Smooth muscle cell (in vitro differentiated cells): ENCODE data around the gene ELL. TPM values are rescaled to one million over a fixed set of nuclear protein-coding genes. Genes with fewer than 3 reads are reported as not detected.

ENCODE experiments used
- DNase-seq: peaks from one replicate; lab custom pipeline; 2025; ENCODE audit not compliant: unreplicated experiment; lab: John Stamatoyannopoulos, UW
- H2AFZ ChIP-seq: fragments of 200-600 bp; sonication (generic); 2 replicates; pipeline ENCODE4 v1.6.0; 2016; ENCODE audit warnings: antibody characterized with exemption, low read depth, mild to moderate bottlenecking
- H3F3A ChIP-seq: fragments of 200-600 bp; sonication (generic); 2 replicates; pipeline ENCODE4 v1.6.0; 2017; ENCODE audit warnings: antibody characterized with exemption, low read depth
- H3K27ac ChIP-seq: fragments of 200-600 bp; sonication (generic); 2 replicates; pipeline ENCODE4 v1.5.1; 2016; ENCODE audit warnings: low read depth, mild to moderate bottlenecking
- H3K27me3 ChIP-seq: fragments of 200-600 bp; sonication (generic); 2 replicates; pipeline ENCODE4 v1.6.1; 2016; ENCODE audit warnings: low read depth, mild to moderate bottlenecking
- H3K36me3 ChIP-seq: fragments of 200-600 bp; sonication (generic); 2 replicates; pipeline ENCODE4 v1.5.1; 2016; ENCODE audit warnings: low read depth
- H3K4me1 ChIP-seq: fragments of 200-600 bp; sonication (generic); 2 replicates; pipeline ENCODE4 v1.5.1; 2016; ENCODE audit warnings: low read depth
- H3K4me2 ChIP-seq: fragments of 200-600 bp; sonication (generic); 2 replicates; pipeline ENCODE4 v1.6.0; 2016; ENCODE audit warnings: mild to moderate bottlenecking
- H3K4me3 ChIP-seq: fragments of 200-600 bp; sonication (generic); 2 replicates; pipeline ENCODE4 v1.5.1; 2016; ENCODE audit warnings: mild to moderate bottlenecking
- H3K79me2 ChIP-seq: fragments of 200-600 bp; sonication (generic); 2 replicates; pipeline ENCODE4 v1.6.0; 2016; ENCODE audit warnings: low read depth, mild to moderate bottlenecking
- H3K9ac ChIP-seq: fragments of 200-600 bp; sonication (generic); 2 replicates; pipeline ENCODE4 v1.6.0; 2016; ENCODE audit warnings: low read depth
- H3K9me3 ChIP-seq: fragments of 200-600 bp; sonication (generic); replicated peaks from 2 replicates; pipeline ENCODE4 v1.5.1; 2016; ENCODE audit warnings: low read depth
- H4K20me1 ChIP-seq: fragments of 200-600 bp; sonication (generic); 2 replicates; pipeline ENCODE4 v1.6.0; 2016; ENCODE audit warnings: low read depth
- WGBS: methylation state at CpG from one replicate; pipeline ENCODE4 v1.1.7; 2016; ENCODE audit warnings: low lambda C conversion rate; 5-methylcytosine and 5-hydroxymethylcytosine counted together
- polyA plus RNA-seq: library from polyadenylated mRNA; unstranded; fragments of >200 nt; fragmentation: Nextera tagmentation; extraction: Ambion mirVana; gene quantifications from 2 replicates; pipeline ENCODE4 v1.2.1, GENCODE V29; 2016
- total RNA-seq: library from RNA; depleted of rRNA; stranded (reverse); fragments of >200 nt; gene quantifications from 2 replicates; pipeline ENCODE4 v1.2.3, GENCODE V29; 2014
- TF ChIP-seq, protein P1 (sequence below): fragments of 200-600 bp; sonication (generic); IDR thresholded peaks from 2 replicates; pipeline ENCODE4 v1.5.1; 2017; ENCODE audit warnings: borderline replicate concordance, mild to moderate bottlenecking, antibody characterized with exemption; ENCODE audit not compliant: insufficient read depth, poor library complexity, severe bottlenecking

Gene ELL
- total and polyA plus RNA-seq, 2 experiments from 2014 or later = 12.8 to 15.2 TPM

DNA sequence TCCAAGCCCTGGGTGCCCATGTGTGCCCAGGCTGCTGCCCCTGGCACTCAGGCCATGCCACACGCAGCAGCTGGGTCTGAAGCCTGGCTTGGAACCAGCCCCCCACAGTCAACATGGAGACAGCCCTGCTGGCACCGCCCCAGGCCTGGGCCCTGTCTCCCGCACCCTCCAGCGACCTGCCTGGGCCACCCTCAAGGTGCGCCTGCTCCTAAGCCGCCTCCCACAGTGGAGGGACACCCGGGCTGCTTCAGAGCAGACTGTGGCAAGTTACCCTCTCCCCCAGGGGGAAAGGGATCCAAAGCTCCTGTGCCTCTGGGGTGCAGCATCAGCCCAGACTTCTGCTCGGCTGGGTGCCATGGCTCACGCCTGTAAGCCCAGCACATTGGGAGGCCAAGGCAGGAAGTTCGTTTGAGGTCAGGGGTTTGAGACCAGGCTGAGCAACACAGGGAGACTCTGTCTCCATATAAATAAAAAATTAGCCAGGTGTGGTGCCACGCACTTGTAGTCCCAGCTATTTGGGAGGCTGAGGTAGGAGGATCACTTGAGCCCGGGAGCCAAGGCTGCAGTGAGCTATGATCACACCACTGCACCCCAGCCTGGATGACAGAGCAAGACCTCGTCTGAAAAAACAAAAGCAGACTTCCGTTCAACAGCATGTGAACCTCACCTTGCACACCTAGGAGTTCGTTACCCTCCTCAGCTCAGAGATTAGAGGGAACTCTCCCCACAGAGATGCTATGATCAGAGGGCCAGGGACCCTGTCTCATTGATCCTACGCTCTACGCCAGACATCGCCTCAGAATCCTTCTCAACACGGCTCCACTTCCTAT lies 15.6 kb downstream of the ELL start:
- 96% methylated on average over 19 of the region's 19 CpGs for WGBS
- no peak for DNase-seq
- Histone ChIP-seq H3K79me2 (peaks cover 99% of the 10 kb centered on the region), H3K4me2 (no peak overlapping the region), H3K36me3 (no peaks in the 10 kb centered on the region), H3K9me3 (no peaks in the 10 kb centered on the region), H3K4me3 (no peak overlapping the region), H3F3A (no peaks in the 10 kb centered on the region), H3K9ac (no peak overlapping the region), H3K27me3 (no peaks in the 10 kb centered on the region), H3K27ac (no peak overlapping the region), H3K4me1 (no peaks in the 10 kb centered on the region), H4K20me1 (peaks cover 100% of the 10 kb centered on the region), H2AFZ (no peak overlapping the region)
- TF ChIP-seq, protein P1, sequence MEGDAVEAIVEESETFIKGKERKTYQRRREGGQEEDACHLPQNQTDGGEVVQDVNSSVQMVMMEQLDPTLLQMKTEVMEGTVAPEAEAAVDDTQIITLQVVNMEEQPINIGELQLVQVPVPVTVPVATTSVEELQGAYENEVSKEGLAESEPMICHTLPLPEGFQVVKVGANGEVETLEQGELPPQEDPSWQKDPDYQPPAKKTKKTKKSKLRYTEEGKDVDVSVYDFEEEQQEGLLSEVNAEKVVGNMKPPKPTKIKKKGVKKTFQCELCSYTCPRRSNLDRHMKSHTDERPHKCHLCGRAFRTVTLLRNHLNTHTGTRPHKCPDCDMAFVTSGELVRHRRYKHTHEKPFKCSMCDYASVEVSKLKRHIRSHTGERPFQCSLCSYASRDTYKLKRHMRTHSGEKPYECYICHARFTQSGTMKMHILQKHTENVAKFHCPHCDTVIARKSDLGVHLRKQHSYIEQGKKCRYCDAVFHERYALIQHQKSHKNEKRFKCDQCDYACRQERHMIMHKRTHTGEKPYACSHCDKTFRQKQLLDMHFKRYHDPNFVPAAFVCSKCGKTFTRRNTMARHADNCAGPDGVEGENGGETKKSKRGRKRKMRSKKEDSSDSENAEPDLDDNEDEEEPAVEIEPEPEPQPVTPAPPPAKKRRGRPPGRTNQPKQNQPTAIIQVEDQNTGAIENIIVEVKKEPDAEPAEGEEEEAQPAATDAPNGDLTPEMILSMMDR = no peak

DNA sequence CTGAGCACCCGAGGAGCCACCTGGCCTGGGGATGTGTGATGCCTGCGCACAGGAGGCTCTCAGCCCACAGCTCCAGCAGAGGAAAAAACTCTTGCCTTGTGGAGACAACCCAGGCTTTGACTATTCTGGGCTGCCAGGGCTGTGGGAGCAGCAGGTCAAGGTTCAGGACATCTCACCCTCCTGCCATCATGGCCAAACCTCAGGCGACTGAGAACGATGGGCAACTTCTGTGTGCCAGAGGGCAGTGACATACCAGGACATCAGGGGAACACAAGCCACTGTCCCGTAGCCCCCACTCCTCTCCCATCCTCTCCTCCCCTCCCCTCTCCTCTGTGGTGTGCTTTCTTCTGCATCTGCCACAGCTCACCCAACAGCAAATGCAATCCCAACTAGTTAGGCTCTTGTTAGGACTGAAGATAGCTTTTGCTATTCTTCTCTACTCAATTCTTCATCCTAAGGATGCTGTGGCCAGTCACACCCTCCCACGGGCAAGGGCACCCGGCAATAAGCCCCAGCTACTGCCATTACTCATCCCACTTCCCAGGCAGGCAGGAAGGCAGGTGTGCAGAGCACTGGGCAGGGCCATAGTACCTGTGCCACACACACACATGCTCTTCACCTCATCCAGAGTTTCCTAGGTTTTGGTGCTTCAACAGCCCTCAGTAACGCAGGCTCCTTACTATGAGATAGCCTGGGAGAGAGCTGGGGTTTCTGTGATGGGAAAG lies 16.8 kb downstream of the ELL start:
- WGBS = 84% methylated on average over 7 of the region's 8 CpGs
- Histone ChIP-seq H3K4me1 (no peaks in the 10 kb centered on the region), H4K20me1 (peaks cover 100% of the 10 kb centered on the region)

DNA sequence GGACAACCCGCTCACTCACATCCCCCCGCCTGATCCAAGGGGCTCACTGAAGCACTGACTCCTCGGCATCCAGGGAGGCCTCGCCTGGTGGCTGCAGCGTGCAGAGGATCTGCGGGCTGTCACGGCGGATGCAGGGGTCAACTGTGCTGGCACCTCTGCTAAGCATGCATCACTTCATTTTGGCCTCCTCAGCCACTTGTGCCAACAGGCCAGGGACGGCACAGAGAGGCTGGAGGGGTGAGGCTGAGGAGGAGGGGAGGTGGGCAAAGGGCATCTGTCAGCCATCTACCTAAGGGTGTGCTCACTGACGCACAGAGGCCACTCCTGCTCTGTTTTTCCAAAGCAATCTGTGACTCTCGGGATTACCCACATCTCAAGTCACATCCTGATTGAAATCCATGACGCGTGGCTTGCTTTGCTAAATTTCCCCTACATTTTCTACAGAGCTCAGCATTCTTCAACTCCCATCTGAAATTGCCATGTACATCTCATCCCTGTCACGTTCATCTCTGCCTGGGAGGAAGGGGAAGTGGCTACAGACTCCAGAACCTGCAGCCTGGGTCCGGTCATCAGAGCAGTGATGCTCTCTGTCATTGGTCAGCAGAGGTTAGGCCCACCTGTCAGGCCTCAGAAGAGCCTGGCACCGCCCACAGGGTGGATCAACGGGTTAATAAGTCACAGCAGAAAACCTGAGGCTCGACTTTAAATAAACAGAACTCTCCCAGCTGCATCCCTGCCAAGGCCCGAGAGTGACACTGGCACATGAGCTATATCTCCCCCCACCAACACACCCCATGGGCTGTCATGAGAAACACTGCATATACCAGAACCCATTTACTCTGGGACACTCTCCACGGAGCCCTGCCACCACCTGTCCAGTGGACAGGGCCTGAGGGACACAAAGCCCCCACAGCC lies 17.6 kb downstream of the ELL start:
- Histone ChIP-seq H3K79me2 (peaks cover 99% of the 10 kb centered on the region), H3K9ac (no peak overlapping the region), H3K9me3 (no peaks in the 10 kb centered on the region), H2AFZ (no peak overlapping the region), H4K20me1 (peaks cover 100% of the 10 kb centered on the region), H3K27me3 (no peaks in the 10 kb centered on the region), H3K4me2 (no peak overlapping the region), H3K27ac (no peak overlapping the region), H3K4me1 (no peaks in the 10 kb centered on the region), H3K4me3 (no peak overlapping the region), H3F3A (no peaks in the 10 kb centered on the region), H3K36me3 (no peaks in the 10 kb centered on the region)
- DNase-seq = no peak
- TF ChIP-seq, protein P1 = no peak
- WGBS = 86% methylated on average over 19 of the region's 20 CpGs

More for the DNA sequence above, 16.8 kb downstream of the ELL start:
- Histone ChIP-seq H3K4me2 (no peak overlapping the region), H3K79me2 (peaks cover 99% of the 10 kb centered on the region), H3K4me3 (no peak overlapping the region), H3F3A (no peaks in the 10 kb centered on the region), H3K9ac (no peak overlapping the region), H3K9me3 (no peaks in the 10 kb centered on the region), H3K27ac (no peak overlapping the region), H3K27me3 (no peaks in the 10 kb centered on the region), H2AFZ (no peak overlapping the region), H3K36me3 (no peaks in the 10 kb centered on the region)
- TF ChIP-seq, protein P1 = no peak
- DNase-seq = no peak
